BJ (cell line): ENCODE measurements around the gene PRRT1. TPM values are rescaled to one million over a fixed set of nuclear protein-coding genes. Genes with fewer than 3 reads are reported as not detected.

Experiments used
- CTCF ChIA-PET: fragments of 350-600 bp; formaldehyde crosslinking; extraction: SDS; loops from one replicate; lab custom pipeline; 2021; ENCODE audit warnings: antibody characterized with exemption, inconsistent platforms; lab: Yijun Ruan, JAX
- POLR2A ChIA-PET: fragments of 300-600 bp; sonication (Branson Sonifier 250); formaldehyde crosslinking; extraction: SDS; loops from one replicate; lab custom pipeline; 2021; ENCODE audit warnings: antibody characterized with exemption; lab: Charles Lee
- DNase-seq: peaks from one replicate; pipeline ENCODE4 v3.0.0-alpha.2; 2011; ENCODE audit warnings: low read depth
- H3K27me3 ChIP-seq: 2 replicates; pipeline ENCODE4 v1.6.0; 2011; ENCODE audit warnings: low read length; ENCODE audit not compliant: control insufficient read depth, insufficient read depth
- H3K36me3 ChIP-seq: 2 replicates; pipeline ENCODE4 v1.5.1; 2011; ENCODE audit warnings: low read length; ENCODE audit not compliant: control insufficient read depth, insufficient read depth
- H3K4me3 ChIP-seq: 2 replicates; pipeline ENCODE4 v1.5.1; 2011; ENCODE audit warnings: low read depth, mild to moderate bottlenecking, control low read depth, low read length
- polyA plus RNA-seq: library from polyadenylated mRNA; depleted of rRNA; stranded (reverse); fragments of >200 nt; gene quantifications from 2 replicates; pipeline ENCODE4 v1.2.3, GENCODE V29; 2011
- TF ChIP-seq, protein P1 (sequence below): IDR thresholded peaks from 2 replicates; pipeline ENCODE4 v1.5.1; 2011; ENCODE audit warnings: low read depth, mild to moderate bottlenecking, control low read depth, inconsistent platforms, low read length, moderate library complexity; ENCODE audit not compliant: insufficient read depth

Gene PRRT1
- polyA plus RNA-seq, 1 experiment = 0.78 TPM

- Histone ChIP-seq H3K27me3 (no peaks in the 10 kb centered on the region), H3K4me3 (no peak overlapping the region), H3K36me3 (peaks cover 16% of the 10 kb centered on the region)
- TF ChIP-seq, protein P1, sequence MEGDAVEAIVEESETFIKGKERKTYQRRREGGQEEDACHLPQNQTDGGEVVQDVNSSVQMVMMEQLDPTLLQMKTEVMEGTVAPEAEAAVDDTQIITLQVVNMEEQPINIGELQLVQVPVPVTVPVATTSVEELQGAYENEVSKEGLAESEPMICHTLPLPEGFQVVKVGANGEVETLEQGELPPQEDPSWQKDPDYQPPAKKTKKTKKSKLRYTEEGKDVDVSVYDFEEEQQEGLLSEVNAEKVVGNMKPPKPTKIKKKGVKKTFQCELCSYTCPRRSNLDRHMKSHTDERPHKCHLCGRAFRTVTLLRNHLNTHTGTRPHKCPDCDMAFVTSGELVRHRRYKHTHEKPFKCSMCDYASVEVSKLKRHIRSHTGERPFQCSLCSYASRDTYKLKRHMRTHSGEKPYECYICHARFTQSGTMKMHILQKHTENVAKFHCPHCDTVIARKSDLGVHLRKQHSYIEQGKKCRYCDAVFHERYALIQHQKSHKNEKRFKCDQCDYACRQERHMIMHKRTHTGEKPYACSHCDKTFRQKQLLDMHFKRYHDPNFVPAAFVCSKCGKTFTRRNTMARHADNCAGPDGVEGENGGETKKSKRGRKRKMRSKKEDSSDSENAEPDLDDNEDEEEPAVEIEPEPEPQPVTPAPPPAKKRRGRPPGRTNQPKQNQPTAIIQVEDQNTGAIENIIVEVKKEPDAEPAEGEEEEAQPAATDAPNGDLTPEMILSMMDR = no peak
- no peak for DNase-seq
- CTCF ChIA-PET = no interaction called here
- POLR2A ChIA-PET = no interaction called here
These were observed 30.8 kb upstream of the PRRT1 start for GRCh38 chr6:32182555-32182981.

- DNase-seq = no peak
- Histone ChIP-seq H3K4me3 (no peak overlapping the region), H3K36me3 (peaks cover 15% of the 10 kb centered on the region), H3K27me3 (no peaks in the 10 kb centered on the region)
- POLR2A ChIA-PET = interaction anchor here (0.5 kb wide), 1 partner anchor 1567 kb away, joined by 3 read pairs; no protein-coding TSS in a partner anchor
- TF ChIP-seq, protein P1 = no peak
- CTCF ChIA-PET = no interaction called here
These were observed 30.3 kb upstream of the PRRT1 start for GRCh38 chr6:32181915-32182529.

DNA sequence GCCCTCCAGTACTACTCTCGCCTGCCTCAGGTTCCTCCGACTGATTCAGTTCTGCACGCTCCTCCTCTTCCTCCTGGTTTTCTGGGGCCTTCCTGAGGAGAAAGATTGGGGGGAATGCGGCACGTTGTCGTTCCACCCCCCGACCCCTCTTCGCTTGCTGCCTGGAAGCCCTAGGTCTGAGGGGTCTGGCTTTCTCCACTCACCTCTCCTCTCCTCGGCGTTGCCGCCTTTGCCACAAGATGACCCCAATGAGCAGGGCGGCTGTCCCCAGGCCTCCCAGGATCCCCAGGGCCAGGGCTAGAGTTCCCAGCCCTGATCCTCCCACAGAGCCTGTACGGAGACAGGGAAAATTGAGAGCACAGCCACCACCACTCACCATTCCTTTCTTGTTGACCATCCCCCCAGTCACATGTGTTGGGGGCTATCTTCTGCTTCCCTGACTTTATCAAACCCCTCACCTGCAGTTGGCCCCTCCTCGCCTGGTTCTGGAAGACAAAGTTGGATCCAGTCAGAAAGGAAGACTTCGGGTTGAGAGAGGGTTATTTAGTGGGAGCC is 29.5 kb upstream of the PRRT1 start:
- TF ChIP-seq, protein P1 = no peak
- ChIA-PET CTCF (no interaction called here), POLR2A (no interaction called here)
- no peak overlapping the region for H3K4me3 ChIP-seq
- no peak for DNase-seq
- peaks cover 15% of the 10 kb centered on the region for H3K36me3 ChIP-seq
- no peaks in the 10 kb centered on the region for H3K27me3 ChIP-seq

GRCh38 chr6:32179766-32180405 is 28.1 kb upstream of the PRRT1 start:
- ChIA-PET CTCF (interaction anchor here (1.5 kb wide), 1 partner anchor 15 kb away, joined by 5 read pairs; no protein-coding TSS in a partner anchor), POLR2A (no interaction called here)

More at GRCh38 chr6:32179766-32180405, 28.1 kb upstream of the PRRT1 start:
- TF ChIP-seq, protein P1 = no peak
- Histone ChIP-seq H3K36me3 (peaks cover 15% of the 10 kb centered on the region), H3K27me3 (no peaks in the 10 kb centered on the region), H3K4me3 (no peak overlapping the region)
- DNase-seq = no peak
